ENCODE results near the gene KDM6A.
A peak's percentile ranks its signal among the peaks of the same experiment; 100 is the strongest.
"Not testable (repeated sequence)": the region's sequence is repeated elsewhere in the genome, so short reads cannot be mapped to it uniquely, and the experiment has no call there.

KDM6A gene

GRCh38 chrX:44850891-44851290 lies 22.1 kb upstream of the KDM6A start:
- H3K4me1 ChIP-seq (ENCODE audit: control insufficient read depth in 1 of 2, insufficient read depth in 2 of 2, low read length in 2 of 2); H3K4me3 ChIP-seq (ENCODE audit: low read depth, low read length); H3K9me3 ChIP-seq (ENCODE audit: insufficient read depth, low read depth, low read length); H3K14ac ChIP-seq (ENCODE audit: low read length); H2AFZ ChIP-seq (ENCODE audit: insufficient read depth, low read length, poor library complexity); H4K8ac ChIP-seq (ENCODE audit: low read depth, low read length); H2BK120ac ChIP-seq (ENCODE audit: insufficient read depth, low read length, poor library complexity); H4K91ac ChIP-seq (ENCODE audit: low read depth, low read length); H3K4ac ChIP-seq (ENCODE audit: low read depth, low read length); H3K23ac ChIP-seq (ENCODE audit: low read length); H2AK5ac ChIP-seq (ENCODE audit: low read length); H4K12ac ChIP-seq (ENCODE audit: low read depth, low read length); H3K36me3 ChIP-seq (ENCODE audit: control insufficient read depth in 1 of 2, insufficient read depth in 2 of 2, low read length in 2 of 2); H3K27ac ChIP-seq (ENCODE audit: low read depth, low read length); H2BK12ac ChIP-seq (ENCODE audit: low read length); H3K9ac ChIP-seq (ENCODE audit: low read length); H2BK5ac ChIP-seq (ENCODE audit: low read depth, low read length, poor library complexity); H3K79me1 ChIP-seq (ENCODE audit: low read length); H3K4me2 ChIP-seq (ENCODE audit: low read length); DNase-seq; H3K18ac ChIP-seq (ENCODE audit: low read length); H3K27me3 ChIP-seq (ENCODE audit: insufficient read depth, low read length); H3K79me2 ChIP-seq (ENCODE audit: control insufficient read depth, insufficient read depth, low read length, poor library complexity): not testable (repeated sequence)
- no CpG with 5 or more reads among the region's 6 CpGs for WGBS (ENCODE audit: extremely low coverage, insufficient coverage, insufficient read length)

GRCh38 chrX:44871114-44871645 lies 1.8 kb upstream of the KDM6A start:
- Histone ChIP-seq H3K4me1 (ENCODE audit: control insufficient read depth in 1 of 2, insufficient read depth in 2 of 2, low read length in 2 of 2) (peaks cover 2% of the 10 kb centered on the region in 2 experiments), H2BK12ac (ENCODE audit: low read length) (no peak overlapping the region), H3K23ac (ENCODE audit: low read length) (no peak overlapping the region), H3K4me2 (ENCODE audit: low read length) (peak overlapping the region; percentile 43), H3K18ac (ENCODE audit: low read length) (no peak overlapping the region), H2AFZ (ENCODE audit: insufficient read depth, low read length, poor library complexity) (no peak overlapping the region), H3K9me3 (ENCODE audit: insufficient read depth, low read depth, low read length) (no peaks in the 10 kb centered on the region), H3K27me3 (ENCODE audit: insufficient read depth, low read length) (no peaks in the 10 kb centered on the region), H3K4ac (ENCODE audit: low read depth, low read length) (no peak overlapping the region), H4K12ac (ENCODE audit: low read depth, low read length) (peak overlapping the region; percentile 30), H3K79me1 (ENCODE audit: low read length) (peaks cover 17% of the 10 kb centered on the region), H2AK5ac (ENCODE audit: low read length) (no peak overlapping the region), H4K8ac (ENCODE audit: low read depth, low read length) (no peak overlapping the region), H3K9ac (ENCODE audit: low read length) (no peak overlapping the region), H3K27ac (ENCODE audit: low read depth, low read length) (no peak overlapping the region), H2BK120ac (ENCODE audit: insufficient read depth, low read length, poor library complexity) (no peak overlapping the region), H3K14ac (ENCODE audit: low read length) (no peak overlapping the region), H3K79me2 (ENCODE audit: control insufficient read depth, insufficient read depth, low read length, poor library complexity) (peaks cover 10% of the 10 kb centered on the region), H4K91ac (ENCODE audit: low read depth, low read length) (no peak overlapping the region), H3K4me3 (ENCODE audit: low read depth, low read length) (no peak overlapping the region), H3K36me3 (ENCODE audit: control insufficient read depth in 1 of 2, insufficient read depth in 2 of 2, low read length in 2 of 2) (no peaks in the 10 kb centered on the region), H2BK5ac (ENCODE audit: low read depth, low read length, poor library complexity) (no peak overlapping the region)
- DNase-seq, result no peak
- WGBS (ENCODE audit: extremely low coverage, insufficient coverage, insufficient read length), result no CpG with 5 or more reads among the region's 16 CpGs

GRCh38 chrX:44871931-44872820 lies 812 bp upstream of the KDM6A start:
- Histone ChIP-seq H3K27me3 (ENCODE audit: insufficient read depth, low read length) (no peaks in the 10 kb centered on the region), H2BK5ac (ENCODE audit: low read depth, low read length, poor library complexity) (peak overlapping the region; percentile 83), H3K79me1 (ENCODE audit: low read length) (peaks cover 17% of the 10 kb centered on the region), H3K9me3 (ENCODE audit: insufficient read depth, low read depth, low read length) (no peaks in the 10 kb centered on the region), H2AK5ac (ENCODE audit: low read length) (peak overlapping the region; percentile 79), H2AFZ (ENCODE audit: insufficient read depth, low read length, poor library complexity) (peak overlapping the region; percentile 52), H3K4me3 (ENCODE audit: low read depth, low read length) (peak overlapping the region; percentile 68), H4K12ac (ENCODE audit: low read depth, low read length) (peak overlapping the region; percentile 74), H3K36me3 (ENCODE audit: control insufficient read depth in 1 of 2, insufficient read depth in 2 of 2, low read length in 2 of 2) (no peaks in the 10 kb centered on the region), H3K4me1 (ENCODE audit: control insufficient read depth in 1 of 2, insufficient read depth in 2 of 2, low read length in 2 of 2) (peaks cover 2% of the 10 kb centered on the region in 2 experiments), H3K9ac (ENCODE audit: low read length) (peak overlapping the region; percentile 15), H3K4ac (ENCODE audit: low read depth, low read length) (peak overlapping the region; percentile 94), H3K14ac (ENCODE audit: low read length) (peak overlapping the region; percentile 96), H3K18ac (ENCODE audit: low read length) (peak overlapping the region; percentile 94), H3K4me2 (ENCODE audit: low read length) (peak overlapping the region; percentile 71), H4K91ac (ENCODE audit: low read depth, low read length) (peak overlapping the region; percentile 97), H2BK120ac (ENCODE audit: insufficient read depth, low read length, poor library complexity) (peak overlapping the region; percentile 74), H4K8ac (ENCODE audit: low read depth, low read length) (peak overlapping the region; percentile 86), H3K23ac (ENCODE audit: low read length) (no peak overlapping the region), H2BK12ac (ENCODE audit: low read length) (peak overlapping the region; percentile 40), H3K27ac (ENCODE audit: low read depth, low read length) (peak overlapping the region; percentile 96), H3K79me2 (ENCODE audit: control insufficient read depth, insufficient read depth, low read length, poor library complexity) (peaks cover 10% of the 10 kb centered on the region)
- DNase-seq, result peak in 1 of 2 donors; percentile 47
- no CpG with 5 or more reads among the region's 60 CpGs for WGBS (ENCODE audit: extremely low coverage, insufficient coverage, insufficient read length)

- H3K4ac ChIP-seq (ENCODE audit: low read depth, low read length), result peak overlapping the region; percentile 34
- peaks cover 2% of the 10 kb centered on the region in 2 experiments for H3K4me1 ChIP-seq (ENCODE audit: control insufficient read depth in 1 of 2, insufficient read depth in 2 of 2, low read length in 2 of 2)
- peak overlapping the region; percentile 91 for H2BK5ac ChIP-seq (ENCODE audit: low read depth, low read length, poor library complexity)
- peaks cover 17% of the 10 kb centered on the region for H3K79me1 ChIP-seq (ENCODE audit: low read length)
- H3K79me2 ChIP-seq (ENCODE audit: control insufficient read depth, insufficient read depth, low read length, poor library complexity), result peaks cover 10% of the 10 kb centered on the region
- no peaks in the 10 kb centered on the region for H3K36me3 ChIP-seq (ENCODE audit: control insufficient read depth in 1 of 2, insufficient read depth in 2 of 2, low read length in 2 of 2)
- peak overlapping the region; percentile 82 for H4K8ac ChIP-seq (ENCODE audit: low read depth, low read length)
- peak overlapping the region; percentile 77 for H4K91ac ChIP-seq (ENCODE audit: low read depth, low read length)
- peak overlapping the region; percentile 59 for H3K14ac ChIP-seq (ENCODE audit: low read length)
- H3K23ac ChIP-seq (ENCODE audit: low read length), result no peak overlapping the region
- no peak overlapping the region for H2BK12ac ChIP-seq (ENCODE audit: low read length)
- H3K4me2 ChIP-seq (ENCODE audit: low read length), result peak overlapping the region; percentile 75
- peak overlapping the region; percentile 86 for H3K4me3 ChIP-seq (ENCODE audit: low read depth, low read length)
- H3K27me3 ChIP-seq (ENCODE audit: insufficient read depth, low read length), result no peaks in the 10 kb centered on the region
- peak overlapping the region; percentile 36 for H2BK120ac ChIP-seq (ENCODE audit: insufficient read depth, low read length, poor library complexity)
- peak overlapping the region; percentile 68 for H2AFZ ChIP-seq (ENCODE audit: insufficient read depth, low read length, poor library complexity)
- WGBS (ENCODE audit: extremely low coverage, insufficient coverage, insufficient read length), result no CpG with 5 or more reads among the region's 99 CpGs
- DNase-seq, result peak in 1 of 2 donors; percentile 72
- peak overlapping the region; percentile 77 for H3K18ac ChIP-seq (ENCODE audit: low read length)
- peak overlapping the region; percentile 32 for H2AK5ac ChIP-seq (ENCODE audit: low read length)
- H3K9me3 ChIP-seq (ENCODE audit: insufficient read depth, low read depth, low read length), result no peaks in the 10 kb centered on the region
- peak overlapping the region; percentile 90 for H4K12ac ChIP-seq (ENCODE audit: low read depth, low read length)
- peak overlapping the region; percentile 94 for H3K27ac ChIP-seq (ENCODE audit: low read depth, low read length)
- peak overlapping the region; percentile 91 for H3K9ac ChIP-seq (ENCODE audit: low read length)
Measured at GRCh38 chrX:44873415-44874276, 658 bp downstream of the KDM6A start.

Data from trophoblast cell (in vitro differentiated cells and primary cell).